HG02885 (cell line): Measurements from ENCODE around the gene AFG3L2.
A peak's percentile ranks its signal among the peaks of the same experiment; 100 is the strongest.
"Not testable (repeated sequence)": the region's sequence is repeated elsewhere in the genome, so short reads cannot be mapped to it uniquely, and the experiment has no call there.

Source experiments
- ATAC-seq: cut with Tn5 transposase; IDR thresholded peaks from one replicate; pipeline ENCODE4 v1.9.1; 2021; ENCODE audit warnings: mild to moderate bottlenecking; ENCODE audit not compliant: unreplicated experiment, poor library complexity

The AFG3L2 gene

DNA sequence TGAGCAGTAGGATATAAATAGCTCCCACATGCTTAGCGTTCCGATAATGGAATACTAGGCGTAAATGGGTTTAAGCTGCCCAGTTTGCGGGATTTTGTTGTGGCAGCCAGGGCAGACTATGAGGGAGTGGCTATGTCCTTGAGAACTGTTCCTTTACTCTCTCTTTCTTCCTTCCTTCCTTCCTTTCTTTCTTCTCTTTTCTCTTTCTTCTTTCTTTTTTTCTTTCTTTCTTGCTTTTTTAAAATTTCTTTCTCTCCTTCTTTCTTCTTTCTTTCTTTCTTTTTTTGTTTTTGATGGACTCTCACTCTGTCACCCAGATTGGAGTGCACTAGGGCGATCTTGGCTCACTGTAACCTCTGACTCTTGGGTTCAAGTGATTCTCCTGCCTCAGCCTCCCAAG lies 21.6 kb upstream of the AFG3L2 start:
- no peak for ATAC-seq

DNA sequence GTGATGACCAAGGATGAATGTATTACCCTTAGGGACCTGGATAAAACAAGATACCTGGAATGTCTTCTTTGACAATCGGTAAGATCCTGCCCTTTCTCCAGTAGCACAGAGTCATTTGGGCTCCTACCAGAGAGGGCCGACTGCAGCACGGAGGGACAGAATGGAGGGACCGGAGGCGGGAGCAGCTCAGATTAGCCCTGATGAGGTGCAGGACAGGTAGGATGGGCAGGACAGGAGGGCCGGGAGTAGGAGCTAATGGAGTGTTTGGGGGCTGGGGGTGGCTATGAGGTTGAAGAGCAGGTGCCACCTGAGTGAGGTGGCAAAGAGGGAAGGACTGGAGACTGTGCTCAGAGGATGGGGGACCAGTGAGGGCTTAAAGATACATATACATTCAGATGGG lies 20.8 kb upstream of the AFG3L2 start:
- ATAC-seq = no peak

DNA sequence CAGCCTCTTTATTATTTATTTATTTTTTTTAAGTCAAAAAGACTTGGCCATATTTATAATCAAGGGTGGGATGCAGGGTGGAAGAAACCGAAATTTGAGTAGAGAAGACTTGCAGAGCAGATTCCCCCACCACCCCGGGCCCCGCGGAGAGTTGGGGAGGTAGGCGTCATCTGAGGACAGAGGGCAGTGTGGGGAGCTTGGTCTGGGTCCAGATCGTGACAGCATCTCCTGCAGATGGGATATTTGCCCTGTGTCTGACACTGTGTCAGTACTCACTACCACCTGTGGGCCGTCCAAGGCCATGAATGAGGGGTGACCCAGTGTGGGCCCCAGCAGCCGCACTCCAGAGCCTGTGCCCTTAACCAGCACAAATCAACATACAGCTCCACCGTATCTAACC lies 20.2 kb upstream of the AFG3L2 start:
- ATAC-seq = no peak

DNA sequence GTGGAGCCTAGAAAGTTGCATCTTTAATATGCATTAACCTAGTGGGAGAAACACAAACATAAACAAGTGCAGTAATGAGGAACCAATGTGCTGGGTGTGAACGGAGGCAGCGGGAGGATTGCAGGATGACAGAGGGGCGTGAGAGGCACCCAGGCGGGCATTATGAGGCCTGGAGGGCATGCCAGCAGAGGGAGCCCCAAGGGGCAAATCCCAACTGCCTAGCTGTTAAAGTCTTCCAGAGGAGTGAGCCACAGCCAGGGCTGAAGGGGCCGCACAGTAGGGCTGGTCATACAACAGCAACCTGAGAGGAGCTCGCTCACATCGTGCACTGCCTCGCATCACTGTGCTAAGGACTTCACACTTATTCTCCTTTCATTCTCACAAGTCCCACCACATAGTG lies 17.4 kb upstream of the AFG3L2 start:
- no peak for ATAC-seq

DNA sequence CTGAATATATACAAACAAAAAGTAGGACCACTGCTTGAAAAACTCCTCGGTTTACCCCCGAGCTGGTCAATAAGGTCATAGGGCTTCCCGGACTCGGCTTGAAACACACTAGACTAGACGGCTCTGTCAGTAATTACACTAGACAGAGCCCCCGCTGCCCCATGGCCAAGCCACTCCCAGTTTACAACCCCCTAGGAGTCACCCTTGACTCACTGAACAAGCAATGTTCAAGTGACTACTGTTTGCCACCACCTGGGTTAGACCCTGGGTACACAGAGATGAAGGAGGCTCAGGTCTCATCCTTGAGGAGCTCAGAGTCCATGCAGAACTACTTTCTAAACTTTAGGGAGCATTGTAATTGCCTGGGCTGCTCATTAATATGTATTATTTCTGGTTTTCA lies 17.0 kb upstream of the AFG3L2 start:
- no peak for ATAC-seq

DNA sequence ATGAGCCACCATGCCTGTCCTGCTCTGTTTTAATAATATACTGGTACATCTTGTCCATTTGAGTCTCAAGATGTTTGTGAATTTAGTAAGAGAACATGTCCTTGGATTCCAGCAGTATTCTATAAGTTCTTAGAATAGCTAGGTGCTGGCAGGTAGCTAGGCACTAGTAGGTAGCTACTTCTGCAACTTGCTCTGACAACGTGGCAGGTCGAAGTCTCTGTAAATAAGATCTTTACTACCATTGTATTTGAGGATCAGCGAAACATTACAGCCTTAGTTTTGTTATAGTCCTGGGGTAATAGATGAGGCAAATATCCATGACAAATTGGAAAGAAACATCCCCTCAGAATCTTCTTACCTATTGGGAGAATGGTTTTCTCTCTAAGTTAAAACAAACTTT lies 16.5 kb upstream of the AFG3L2 start:
- no peak for ATAC-seq

DNA sequence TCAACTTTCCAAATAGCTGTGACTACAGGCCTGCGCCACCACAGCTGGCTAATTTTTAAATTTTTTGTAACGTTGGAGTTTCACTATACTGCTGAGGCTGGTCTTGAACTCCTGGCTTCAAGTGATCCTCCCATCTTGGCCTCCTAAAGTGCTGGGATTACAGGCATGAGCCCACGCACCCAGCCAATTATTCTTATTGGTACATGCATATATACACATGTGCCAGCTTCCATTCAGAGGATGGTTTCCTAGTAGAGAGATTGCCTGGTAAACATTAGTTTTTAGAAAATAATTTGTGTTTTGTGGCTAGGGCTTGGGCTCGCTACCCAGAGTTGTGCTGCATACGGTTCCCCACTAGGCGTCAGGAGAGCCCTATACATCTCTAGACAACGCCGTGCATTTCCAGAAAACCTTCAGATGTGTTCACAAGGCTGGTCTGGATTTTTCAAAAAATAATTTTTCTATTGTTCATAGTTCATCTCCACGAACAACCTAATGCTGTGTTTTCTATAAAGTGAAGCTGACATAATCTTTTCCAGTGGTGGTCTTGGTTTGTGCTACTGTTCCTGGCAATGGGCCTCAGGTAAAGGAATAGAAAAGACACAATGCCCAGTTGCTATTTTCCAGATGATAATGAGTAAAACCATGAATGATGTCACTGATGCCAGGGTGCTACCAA lies 14.6 kb upstream of the AFG3L2 start:
- ATAC-seq = peak; percentile 65

DNA sequence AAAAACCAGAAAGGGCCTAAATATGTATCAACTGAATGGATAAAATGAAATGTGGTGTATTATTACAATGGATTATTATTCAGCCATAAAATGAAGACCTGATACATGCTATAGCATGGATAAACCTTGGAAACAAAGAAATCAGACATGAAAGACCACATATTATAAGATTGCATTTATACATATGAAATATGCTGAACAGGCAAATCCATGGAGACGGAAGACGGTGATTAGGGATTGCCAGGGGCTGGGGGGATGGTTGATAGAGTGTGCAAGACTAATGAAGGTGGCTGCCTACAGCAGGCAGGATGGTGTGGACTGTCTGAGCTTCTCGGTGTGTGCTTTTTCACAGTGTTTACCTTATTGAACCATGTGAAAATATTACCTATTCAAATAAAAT lies 11.4 kb upstream of the AFG3L2 start:
- ATAC-seq = no peak

DNA sequence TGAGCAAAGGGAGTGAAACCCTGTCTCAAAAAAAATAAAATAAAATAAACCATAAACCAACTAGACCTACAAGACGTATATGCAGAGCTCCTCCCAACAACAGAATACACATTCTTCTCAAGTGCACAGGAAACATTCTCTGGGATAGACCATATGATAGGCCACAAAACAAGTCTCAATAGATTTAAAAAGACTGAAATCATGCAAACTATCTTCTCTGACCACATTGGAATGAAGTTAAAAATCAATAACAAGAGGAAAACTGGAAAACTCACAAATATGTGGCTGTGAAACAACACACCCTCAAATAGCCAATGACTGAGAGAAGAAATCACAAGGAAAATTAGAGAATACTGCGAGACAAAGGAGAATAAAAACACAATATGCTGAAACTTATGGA lies 7.2 kb upstream of the AFG3L2 start:
- ATAC-seq = no peak

DNA sequence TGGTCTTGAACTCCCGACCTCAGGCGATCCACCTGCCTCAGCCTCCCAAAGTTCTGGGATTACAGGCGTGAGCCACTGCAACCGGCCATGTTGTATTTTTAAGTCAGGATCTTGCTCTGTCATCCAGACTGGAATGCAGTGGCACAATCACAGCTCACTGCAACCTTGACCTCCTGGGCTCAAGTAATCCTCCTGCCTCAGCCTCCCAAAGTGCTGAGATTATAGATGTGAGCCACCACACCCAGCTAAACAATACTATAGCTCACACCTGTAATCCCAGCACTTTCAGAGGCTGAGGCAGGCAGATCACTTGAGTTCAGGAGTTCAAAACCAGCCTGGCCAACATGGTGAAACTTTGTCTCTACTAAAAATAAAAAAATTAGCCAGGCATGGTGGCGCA lies 6.7 kb upstream of the AFG3L2 start:
- ATAC-seq = not testable (repeated sequence)

DNA sequence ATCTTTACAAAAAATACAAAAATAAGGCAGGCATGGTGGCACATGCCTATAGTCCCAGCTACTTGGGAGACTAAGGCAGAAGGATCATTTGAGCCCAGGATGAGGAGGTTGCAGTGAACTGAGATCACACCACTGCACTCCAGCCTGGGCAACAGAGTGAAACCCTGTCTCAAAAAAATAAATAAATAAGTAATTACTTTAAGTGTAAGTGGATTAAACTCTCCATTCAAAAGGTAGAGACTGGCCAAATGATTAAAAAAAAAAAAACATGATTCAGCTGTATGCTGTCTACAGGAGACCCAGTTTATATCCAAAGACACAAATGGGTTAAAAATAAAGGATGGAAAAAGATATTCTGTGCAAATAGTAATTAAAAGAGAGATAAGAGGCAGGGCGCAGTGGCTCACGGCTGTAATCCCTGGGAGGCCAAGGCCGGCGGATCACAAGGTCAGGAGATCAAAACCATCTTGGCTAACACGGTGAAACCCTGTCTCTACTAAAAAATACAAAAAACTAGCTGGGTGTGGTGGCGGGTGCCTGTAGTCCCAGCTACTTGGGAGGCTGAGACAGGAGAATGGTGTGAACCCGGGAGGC lies 5.3 kb upstream of the AFG3L2 start:
- ATAC-seq = not testable (repeated sequence)

DNA sequence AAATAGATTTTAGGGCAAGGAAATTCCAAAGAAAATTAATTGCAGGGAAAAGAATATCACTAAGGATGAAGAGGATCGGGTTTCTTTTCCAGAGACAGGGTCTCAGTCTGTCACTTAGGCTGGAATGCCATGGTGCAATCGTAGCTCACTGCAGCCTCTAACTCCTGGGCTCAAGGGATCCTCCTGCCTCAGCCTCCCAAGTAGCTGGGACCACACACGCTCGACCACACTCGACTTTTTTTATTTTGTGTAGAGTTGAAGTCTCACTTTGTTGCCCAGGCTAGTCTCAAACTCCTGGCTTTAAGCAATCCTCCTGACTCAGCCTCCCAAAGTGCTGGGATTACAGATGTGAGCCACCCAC lies 1.2 kb upstream of the AFG3L2 start:
- not testable (repeated sequence) for ATAC-seq

DNA sequence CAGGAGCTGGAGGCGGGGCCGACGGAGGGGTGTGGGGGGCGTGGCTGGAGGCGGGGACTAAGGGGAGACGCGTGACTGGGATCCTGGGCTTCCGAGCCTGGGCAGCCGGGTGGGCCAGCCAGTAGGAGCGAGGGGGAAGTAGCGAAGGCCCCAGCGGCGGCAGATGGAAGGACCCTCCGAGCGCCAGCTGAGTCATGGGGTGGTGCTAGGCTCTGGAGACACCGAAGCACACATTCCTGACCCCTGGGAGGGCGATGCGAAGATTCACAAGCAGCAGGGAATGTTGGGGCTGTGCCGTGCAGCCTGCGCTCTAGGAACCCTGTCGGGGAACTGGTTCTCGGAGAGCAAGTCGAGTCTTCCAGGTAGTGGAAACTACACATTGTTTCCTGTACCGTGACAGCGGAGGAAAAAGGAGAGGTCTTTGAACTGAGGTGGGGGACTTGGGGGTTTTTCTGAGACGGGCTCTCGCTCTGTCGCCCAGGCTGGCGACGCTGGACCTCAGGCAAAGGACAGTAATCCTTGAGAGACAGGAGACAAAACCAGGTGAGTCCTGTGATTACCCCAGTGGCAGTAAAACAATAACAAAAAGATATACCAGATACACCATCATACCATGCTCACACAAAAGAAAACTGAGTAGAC lies 650 bp upstream of the AFG3L2 start:
- ATAC-seq = peak; percentile 62

DNA sequence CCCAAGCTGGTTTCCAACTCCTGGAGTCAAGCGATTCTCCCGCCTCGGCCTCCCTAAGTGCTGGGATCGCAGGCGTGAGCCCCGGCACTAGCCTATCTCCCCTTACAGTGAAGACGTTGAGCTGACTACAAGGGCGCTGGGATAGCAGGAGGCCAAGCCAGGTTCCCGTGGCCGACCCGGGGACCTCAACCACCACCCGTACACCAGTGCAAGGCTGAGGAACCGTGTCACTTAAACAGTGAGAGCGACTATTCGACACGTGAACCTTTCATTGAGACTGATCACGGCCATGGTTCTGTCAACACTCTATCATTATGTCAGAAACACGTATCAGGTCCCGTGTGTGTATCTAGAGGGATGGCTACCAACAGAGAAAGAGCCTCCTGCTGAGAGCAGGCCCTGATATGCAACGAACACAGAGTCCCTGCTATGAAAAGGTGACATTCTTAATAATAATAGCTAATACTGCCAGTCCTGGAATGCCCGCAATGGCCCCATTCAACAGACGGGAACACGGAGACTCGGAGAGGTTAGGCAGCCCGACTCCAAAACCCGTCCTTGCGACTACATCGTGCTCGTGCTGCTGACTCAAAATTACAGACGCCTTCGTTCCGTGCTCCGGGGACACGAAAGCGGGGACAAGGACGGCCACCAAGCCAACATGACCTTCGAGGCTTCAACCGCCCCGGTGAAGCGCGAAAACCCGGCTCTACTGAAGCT lies 833 bp downstream of the AFG3L2 start:
- ATAC-seq = no peak

DNA sequence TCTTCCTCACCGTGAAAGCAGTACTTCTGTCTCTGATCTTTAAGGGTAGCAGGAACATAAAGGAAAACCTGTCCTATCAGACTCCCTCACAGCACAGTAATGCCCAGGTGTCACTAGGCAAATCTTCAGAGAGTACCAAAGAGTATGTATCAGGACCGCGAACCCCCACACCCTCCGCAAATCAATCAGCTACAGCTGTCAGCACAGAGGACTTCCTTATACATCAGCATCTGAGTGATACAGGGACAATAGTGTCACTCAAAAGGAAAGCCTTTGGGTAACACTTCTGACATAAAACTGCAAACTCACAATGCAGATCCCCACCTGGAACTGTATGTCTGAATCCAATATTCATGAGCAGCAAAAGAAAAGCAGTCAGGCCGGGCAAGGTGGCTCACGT lies 2.6 kb downstream of the AFG3L2 start:
- ATAC-seq = no peak

DNA sequence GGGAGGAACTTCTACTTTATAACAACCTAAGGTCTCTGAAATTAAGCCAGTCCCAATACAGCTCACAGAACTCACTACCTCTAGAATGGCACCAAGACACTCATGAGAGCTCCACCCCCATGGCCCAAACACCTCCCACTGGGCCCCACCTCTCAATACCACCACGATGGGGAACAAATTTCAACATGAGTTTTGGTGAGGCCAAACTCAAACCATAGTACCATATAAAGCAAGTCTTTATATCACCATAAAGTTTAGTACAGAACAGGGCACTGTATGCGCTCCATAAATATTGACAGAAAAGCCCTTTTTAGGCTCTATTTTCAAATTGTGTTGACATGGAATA lies 3.3 kb downstream of the AFG3L2 start:
- ATAC-seq = no peak

DNA sequence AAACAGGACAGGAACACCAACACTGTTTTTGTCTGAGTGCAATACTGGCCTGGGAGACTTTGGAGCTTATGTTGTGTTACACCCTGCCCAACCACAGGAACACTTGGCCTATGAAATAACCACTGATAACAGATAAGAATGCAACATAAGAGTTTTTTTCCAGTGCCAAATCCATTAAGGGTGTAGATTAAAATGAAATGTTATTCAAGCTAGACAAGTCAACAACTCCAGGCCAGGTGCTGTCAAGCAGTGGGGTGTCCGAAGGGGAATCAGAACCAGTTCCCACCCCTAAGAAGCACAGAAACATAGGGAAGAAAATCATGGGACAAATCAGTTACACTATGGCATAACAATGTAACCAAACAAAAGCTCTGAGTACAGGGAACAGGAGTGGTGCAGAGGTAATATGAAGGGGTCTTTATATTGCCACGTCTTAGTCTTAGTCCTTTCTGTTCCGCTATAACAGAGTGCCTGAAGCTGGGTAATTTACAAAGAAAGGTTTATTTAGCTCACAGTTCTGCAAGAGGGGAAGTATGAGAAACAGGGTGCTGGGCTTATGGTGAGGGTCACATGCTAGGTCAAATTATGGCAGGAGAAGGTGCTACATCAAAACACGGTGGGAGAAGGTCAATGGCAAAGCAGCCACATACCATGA lies 3.8 kb downstream of the AFG3L2 start:
- ATAC-seq = no peak

DNA sequence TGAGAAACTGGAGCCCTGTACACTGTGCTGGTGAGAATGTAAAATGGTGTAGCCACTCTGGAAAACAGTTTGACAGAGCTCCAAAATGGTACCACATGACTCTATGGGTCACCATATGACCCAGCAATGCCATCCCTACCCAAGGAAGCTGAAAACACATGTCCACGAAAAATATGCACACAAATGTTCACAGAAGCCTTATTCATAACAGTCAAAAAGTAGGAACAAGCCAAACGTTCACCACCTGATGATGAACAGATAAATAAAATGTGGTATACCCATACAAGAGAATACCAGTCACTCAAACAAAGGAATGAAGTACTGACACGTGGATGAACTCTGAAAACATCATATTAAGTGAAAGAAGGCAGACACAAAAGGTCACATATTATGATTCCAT lies 4.6 kb downstream of the AFG3L2 start:
- ATAC-seq = no peak

DNA sequence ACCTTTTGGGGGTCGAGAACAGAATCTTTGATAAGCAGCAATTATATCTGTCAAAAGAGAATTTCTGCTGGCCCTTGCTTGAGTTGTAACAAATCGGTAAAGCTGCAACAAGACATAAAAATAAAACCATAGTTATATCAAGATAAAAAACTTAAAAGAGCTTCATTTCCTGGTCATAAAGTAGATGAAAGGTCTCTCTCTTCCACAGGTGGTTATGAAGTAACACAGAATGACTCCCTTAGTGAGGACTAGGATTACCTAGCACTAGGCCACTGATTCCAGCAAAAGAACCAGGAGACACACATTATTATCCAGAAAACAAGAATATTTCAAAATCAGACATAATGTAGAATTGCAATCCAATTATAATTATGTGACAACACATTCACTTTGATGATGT lies 5.4 kb downstream of the AFG3L2 start:
- ATAC-seq = no peak

DNA sequence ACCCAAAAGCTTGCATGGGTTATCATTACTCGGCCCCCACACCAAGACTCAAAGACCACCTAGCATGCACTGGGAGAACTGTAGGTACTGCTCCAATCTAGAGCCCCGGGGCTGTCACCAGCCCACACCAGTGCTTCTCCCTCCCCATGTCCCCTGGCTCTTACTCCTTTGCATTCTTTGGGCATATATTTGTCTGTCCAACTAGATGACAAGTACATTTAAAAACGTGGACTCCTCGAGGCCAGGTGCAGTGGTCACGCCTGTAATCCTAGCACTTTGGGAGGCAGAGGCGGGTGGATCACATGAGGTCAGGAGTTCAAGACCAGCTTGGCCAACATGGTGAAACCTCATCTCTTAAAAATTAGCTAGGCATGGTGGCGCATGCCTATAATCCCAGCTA lies 7.8 kb downstream of the AFG3L2 start:
- ATAC-seq = no peak

DNA sequence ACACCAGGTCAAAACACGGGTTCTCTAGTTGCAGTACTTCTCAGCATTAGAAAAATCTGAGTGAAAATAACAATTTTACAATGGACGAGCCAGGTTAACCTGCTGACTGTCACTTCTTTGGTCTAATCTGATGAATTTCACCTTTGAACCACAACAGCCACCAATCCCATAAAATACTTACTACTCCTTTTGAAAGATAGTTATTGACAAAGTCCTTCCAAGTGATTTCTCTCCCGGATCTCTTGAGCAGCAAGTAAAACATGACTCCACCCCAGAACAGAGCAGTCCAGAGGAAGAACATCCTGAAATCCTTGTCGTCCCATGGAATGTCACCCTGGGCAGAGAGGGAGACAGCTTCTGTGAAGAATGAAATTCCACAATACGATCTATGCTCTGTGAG lies 10.2 kb downstream of the AFG3L2 start:
- no peak for ATAC-seq
